Effector CD4-positive, alpha-beta T cell (primary cell): ENCODE data around the gene RBM28.

Experiments
- DNase-seq: peaks from one replicate; pipeline ENCODE4 v3.0.0-alpha.2; 2020

Gene RBM28

DNA sequence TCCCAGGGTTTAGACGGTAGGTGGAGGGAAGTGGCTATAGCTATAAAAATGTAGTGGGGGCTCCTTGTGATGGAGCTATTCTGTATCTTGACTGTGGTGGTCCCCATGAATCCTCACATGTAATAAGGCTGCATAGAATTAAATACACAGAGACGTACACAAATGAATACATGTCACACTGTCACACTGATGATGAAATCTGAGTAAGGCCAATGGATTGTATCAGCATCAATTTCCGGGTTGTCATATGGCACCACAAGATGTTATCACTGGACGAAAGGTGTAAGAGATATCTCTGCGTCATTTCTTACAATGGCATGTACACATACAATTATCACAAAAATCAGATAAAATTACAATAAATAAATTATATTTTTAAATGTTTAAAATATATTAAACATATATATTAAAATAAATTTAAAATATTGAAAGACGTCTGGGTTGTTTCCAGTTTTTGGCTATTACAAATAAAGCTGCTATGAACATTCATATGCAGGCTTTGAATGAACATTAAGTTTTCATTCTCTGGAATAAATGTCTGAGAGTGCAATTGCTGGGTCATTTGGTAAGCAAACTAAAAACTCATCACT, 64.5 kb downstream of the RBM28 start:
- DNase-seq, result no peak

DNA sequence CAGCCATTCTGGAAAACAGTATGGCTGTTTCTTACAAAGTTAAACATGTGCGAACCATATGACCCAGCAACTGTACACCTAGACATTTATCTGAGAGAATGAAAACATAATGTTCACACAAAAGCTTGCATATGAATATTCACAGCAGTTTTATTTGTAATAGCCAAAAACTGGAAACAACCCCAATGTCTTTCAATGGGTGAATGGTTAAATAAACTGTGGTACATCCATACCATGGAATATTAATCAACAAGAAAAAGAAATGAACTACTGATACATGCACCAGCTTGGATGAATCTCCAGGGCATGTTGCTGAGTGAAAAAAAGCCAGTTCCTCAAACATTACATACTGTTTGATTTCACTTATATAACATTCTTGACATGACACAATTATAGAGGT, 65.3 kb downstream of the RBM28 start:
- DNase-seq, result no peak

DNA sequence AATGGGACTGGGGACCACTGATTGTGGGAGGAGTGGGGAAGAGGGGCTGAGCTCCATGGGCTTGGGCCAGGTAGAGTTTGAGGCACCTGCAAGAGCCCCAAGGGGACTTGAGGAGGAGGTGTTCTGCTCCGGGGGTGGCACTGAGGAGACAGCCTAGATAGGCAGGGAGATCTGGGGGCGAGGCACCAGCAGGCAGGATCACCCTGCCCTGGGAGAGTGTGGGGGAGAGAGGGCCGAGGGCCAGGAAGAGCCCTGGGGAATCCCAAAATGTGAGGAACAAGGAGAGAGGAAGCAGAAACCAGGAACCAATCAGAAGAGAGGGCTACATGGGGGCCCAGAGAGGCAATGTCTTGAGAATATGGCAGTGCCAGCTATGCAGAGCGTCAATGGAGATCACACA, 68.0 kb downstream of the RBM28 start:
- DNase-seq, result no peak

DNA sequence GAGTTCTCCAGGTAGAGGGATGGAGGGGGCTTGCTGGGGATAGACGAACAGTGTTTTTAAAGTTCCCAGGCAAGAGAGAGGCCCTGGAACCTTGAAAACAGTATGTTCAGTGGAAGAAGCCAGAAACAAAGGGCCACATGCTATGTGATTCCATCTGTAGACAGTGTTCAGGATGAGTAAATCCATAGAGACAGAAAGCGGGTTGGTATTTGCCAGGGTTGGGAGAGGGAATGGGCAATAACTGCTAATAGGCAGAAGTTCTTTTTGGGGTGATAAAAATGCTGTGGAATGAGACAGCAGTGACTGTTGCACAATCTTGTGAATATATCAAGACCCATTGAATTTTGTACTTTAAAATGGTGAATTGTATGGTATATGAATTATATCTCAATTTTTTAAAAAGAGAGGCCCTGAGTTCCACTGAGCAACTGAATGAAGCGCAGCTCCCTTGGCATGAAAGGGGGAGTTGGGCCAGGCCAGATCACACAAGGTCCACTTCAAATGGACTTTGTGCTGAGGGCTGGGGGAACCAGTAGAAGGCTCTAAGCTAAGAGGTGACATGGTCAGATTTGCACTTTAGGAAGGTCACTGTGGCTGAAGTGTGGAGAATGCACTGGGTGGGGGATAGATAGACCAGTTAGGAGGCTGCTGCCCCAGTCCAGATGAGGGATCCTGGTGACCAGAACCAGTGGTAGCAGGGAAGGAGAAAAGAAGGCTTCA, 68.7 kb downstream of the RBM28 start:
- no peak for DNase-seq

DNA sequence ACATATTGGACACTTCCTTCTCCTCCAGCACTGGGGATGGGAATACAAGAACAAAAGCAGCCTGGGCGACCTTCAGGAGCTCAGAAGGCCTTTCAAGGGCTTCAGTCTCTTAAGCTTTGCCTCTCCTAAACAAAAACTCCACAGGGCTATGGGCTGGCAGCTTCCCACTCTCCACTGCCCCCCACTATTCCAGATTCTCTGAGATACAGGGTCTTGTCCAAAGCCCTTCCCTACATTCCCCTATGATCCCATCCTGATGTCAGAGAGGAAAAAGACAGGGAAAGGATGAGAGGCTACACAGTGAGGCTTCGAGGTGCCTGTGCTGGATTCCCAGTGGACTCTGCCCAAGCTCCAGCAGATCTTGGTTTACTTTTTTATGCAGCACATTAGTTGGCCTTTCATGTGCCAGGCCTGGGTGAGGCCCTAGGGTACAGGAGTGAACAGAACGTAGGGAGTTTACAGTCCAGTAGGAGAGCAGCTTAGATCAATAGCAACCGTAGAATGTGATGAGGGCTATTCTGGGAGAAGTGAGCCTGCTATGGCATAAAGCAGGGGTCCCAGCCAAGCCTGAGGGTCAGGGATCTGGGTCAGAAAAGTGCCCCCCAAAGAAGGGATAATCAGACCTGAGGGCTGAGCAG, 69.3 kb downstream of the RBM28 start:
- no peak for DNase-seq

DNA sequence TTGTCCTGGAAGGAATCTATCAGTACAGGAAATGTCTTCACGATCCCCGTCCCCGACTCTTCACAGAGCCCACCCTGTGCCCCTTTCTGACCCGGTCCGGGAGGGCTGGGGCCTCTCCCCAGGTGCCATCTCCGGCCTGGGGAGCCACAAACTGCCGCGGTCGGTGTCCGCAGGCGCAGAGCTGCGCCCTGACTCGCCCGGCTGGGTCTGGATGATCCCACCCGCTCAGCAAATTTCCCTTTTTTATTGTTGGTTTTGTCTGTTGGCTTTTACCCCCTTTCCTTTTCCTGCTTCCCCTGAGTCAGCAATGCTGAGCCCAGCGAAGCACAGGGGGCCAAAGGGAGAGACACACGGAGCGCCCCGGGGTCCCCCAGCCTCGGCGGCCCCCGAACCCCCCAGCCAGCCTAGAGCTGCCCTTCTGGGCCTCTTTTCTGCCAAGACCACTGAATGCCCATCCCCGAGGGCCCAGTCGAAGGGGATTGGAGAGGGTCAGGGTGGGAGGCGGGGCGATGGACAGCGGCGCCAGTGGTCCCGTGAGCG, 71.7 kb downstream of the RBM28 start:
- no peak for DNase-seq

DNA sequence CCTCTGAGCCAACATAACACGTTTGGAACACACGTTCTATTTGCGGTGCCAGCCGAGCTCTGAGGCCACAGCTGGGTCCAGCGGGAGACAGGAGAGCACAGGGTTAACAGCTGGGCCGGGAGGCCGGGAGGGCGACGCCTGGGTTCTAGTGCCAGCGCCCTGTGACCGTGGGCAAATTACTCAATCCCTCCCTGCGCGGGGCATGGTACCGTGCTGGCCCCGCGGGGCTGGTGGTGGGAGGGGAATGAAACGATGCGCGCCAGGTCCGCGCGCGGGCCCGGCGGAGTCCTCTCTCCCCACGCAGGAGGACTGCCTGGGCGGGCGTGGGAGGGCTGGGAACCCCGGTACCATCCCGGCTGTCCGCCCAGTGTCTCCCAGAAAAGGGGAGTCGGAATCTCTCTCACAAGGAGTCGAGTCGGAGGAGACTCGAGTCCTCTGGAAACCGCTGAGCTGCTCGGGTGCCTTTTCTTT, 72.2 kb downstream of the RBM28 start:
- DNase-seq, result no peak

DNA sequence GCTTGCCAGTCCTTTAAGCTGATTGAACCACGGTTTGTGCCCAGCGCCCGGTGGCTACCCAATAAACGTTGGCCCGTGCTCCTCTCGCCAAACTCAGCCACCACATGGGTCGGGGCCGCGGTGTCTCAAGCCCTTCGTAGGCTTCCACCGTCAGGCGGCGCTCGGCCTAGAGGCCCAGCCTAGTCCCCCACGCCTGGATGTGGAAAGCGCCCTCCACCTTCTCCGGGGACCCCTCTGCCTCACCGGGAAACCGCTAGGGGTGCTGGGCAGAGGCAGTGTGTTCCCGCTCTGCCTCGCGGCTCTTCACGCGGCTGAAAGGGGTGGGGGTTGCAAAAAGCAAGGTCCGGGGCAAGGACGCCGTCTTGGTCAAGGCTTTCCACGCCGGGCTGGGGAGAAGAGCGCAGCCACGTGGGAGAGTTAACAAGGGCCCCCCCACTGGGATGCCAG, 72.9 kb downstream of the RBM28 start:
- DNase-seq, result no peak

DNA sequence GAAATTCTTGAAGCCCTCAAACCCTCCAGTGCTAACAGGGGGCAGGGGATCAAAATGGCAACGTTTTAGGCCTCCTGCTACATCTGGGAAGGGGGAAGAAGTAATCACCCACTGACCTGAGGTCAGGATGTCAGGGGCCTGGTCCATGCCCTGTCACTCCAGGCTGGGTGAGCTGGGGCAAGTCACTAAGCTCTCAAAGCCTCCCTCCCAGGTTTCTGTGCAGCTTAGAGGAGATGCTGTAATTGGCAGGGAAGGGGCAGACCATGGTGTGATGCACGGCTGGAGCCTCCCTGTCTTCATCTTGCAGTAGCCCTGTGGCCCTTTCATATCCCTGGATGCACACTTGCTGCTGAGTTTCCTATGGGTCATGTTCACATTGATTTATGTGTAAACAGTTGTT, 75.5 kb downstream of the RBM28 start:
- no peak for DNase-seq

DNA sequence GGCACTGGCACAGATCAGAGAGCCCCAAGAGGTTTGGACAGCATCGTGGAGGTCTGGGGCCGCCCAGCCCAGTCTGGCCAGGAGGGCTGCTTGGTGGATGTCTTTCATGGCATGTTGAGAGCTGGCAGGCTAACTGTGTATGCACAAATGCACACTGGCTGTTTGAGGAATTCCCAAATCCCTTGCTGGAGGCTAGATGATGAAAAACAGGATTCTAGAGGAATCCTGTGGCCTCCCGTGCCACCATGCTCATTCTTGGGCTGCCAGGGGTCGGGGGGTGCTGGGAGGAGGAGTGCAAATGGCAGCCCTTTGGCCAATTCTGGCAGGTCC, 76.1 kb downstream of the RBM28 start:
- DNase-seq, result no peak

DNA sequence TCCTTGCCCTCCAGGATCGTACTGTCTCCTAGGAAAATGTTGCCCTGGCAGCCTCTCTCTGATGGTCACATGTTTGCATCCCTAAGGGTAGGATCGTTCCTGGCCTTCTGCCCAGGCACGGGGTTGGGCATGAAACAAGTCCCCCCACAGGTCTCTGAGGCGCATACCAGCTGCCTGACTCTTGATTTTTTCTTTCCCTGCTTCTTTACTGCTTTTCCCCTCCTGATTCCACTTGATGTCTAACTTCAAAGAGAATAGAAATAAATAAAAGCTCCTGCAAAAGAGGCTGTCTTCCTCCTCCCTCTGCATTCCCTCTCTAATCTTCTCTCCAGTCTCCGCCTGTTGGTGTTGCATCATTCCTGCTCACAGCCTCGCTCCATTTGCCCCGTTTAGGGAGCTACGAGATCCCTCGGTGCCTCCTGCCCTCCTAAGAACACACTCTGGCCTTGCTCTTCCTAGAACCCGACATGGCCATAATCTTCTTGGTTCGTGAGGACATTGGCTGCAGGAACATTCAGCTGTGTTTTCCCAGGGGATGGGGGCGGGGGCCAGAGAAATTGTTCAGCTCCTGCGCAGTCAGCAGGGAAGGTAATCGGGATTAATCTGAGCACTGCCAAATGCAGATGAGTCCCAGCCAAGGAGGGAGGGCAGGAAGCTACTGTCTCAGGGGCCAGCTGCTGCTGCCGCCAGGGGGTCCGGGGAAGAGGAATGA, 76.7 kb downstream of the RBM28 start:
- DNase-seq, result no peak

DNA sequence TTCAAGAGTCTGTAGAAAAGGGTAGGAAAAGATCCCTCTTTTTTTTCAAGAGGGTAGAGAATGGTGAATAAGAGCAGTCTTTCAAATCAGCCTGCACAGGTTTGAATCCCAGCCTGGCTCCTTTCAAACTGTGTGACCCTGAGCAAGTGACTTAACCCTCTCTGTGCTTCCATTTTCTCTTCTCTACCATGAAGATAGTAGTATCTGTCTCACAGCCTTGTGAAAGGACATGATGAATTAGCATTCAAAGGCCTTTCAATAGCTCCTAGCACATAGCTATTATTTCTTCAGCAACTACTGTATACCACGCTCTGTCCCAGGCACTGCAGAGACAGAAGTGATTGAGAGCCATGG, 77.2 kb downstream of the RBM28 start:
- no peak for DNase-seq

DNA sequence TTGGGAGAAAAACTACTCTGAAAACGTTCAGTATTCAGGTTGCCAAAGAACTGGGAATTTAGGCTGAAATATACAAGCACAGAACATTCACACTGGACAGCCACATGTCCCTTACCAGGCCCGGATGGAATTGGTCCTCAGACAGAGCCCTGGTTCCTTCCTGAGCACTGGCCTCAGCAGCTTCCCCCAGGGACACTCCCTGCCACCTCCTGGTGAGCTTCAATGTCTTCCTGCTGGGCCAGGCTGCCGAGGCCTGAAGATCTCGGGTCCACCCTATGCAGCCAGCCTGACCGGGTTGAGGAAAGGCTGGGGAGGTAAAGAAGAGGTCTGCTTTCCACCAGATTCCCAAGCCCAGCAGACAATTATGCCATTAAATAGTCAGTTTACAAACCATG, 77.8 kb downstream of the RBM28 start:
- DNase-seq, result no peak

DNA sequence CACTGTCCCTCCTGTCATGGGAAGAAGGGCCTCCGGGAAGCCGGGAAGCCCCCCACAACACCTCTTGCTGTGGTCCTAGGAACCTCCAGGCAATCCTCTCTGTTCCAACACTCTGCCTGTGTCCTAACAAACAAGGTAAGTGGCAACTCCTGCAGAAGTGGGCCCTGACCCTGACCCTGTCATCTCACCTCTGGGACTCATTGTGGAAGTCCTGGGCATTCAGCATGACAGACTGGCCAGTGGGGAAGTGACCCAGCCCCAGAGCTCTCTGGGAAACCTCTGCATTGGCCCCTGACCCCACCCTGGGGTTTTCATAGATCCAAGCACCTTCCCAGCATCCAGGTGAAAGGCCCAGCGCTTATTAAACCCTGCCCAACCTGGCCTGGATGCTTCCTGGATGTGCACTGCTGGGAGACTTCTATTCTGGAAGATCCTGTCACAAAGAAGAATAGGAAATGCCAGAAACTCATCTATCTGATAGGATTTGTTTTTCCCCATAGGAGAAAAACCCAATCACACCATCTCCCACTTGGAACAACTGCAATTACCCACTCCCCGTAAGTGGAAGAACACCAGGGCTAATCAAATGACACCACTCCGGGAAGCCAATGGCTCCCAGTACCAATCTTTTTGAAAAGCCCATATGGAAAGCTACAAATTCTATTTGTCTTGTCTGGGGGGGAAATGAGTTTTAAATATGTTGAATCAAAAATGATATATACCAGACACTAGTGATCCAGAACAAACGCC, 78.4 kb downstream of the RBM28 start:
- DNase-seq, result no peak

DNA sequence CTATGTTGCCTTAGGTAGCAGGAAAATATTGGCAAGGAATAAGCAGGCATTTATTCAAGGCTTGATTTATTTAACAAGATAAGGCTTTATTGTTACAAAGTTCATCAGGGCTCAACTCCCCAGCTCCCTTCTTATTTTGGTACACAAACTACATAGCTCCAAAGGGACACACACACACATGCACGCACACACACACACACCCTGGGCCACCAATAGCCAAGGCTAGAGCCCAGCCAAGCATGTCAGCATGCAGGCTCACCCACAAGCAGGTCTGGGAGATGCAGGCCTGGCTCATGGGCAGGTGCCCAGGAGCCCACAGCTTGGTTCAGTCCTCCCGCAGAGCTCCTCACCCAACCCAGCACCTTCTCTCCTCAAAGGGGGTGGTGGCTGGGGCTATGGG, 79.2 kb downstream of the RBM28 start:
- DNase-seq, result no peak

DNA sequence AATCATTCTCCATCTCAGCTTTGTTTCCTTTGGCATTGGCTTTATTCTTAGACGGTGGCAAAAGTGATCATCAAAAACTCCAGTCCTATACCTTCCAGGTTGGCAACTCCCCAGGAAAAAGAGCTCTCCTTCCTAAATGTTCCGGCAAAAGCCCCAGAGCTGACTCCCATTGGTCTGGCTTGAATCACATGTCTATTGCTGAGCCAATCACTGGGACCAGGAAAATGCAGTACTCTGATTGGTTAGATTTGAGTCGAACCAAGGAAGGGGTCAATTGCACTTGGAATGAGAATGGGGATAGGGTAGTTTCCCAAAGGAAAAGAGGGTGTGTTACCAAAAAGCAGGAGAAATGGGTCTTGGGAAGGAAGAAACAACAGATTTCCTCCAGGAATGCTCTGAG, 80.3 kb downstream of the RBM28 start:
- no peak for DNase-seq

DNA sequence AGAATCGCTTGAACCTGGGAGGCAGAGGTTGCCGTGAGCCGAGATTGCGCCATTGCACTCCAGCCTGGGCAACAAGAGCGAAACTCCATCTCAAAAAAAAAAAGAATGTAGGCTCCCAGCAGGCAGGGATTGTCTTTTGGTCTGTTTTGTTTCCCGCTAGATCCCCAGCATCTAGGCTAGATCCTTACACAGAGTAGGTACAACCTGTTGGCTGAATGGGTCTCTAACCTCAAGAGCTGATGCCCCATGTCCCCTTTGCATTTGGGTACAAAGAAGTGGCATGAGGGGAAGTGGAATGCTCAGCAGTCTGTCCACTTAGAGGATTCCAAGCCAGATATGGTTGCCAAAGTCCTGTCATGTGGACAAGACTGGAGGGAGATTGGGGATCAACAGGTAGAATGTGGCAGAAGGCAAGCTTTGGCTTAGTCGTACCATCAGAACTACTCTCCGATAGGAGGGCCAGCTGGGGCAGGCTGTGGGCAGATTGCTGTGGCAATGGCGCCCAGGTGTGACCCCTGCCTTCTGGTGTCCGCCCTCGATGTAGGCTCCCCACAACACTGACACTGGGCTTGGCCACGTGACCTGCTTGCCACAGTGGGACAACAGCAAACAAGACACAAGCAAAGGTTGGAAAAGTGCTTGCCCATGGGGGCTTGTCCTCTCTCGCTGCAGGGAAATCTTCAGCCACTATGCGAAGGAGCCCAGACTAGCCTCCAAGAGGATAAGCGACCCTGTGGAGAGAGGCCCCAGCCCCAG, 81.3 kb downstream of the RBM28 start:
- DNase-seq, result no peak

DNA sequence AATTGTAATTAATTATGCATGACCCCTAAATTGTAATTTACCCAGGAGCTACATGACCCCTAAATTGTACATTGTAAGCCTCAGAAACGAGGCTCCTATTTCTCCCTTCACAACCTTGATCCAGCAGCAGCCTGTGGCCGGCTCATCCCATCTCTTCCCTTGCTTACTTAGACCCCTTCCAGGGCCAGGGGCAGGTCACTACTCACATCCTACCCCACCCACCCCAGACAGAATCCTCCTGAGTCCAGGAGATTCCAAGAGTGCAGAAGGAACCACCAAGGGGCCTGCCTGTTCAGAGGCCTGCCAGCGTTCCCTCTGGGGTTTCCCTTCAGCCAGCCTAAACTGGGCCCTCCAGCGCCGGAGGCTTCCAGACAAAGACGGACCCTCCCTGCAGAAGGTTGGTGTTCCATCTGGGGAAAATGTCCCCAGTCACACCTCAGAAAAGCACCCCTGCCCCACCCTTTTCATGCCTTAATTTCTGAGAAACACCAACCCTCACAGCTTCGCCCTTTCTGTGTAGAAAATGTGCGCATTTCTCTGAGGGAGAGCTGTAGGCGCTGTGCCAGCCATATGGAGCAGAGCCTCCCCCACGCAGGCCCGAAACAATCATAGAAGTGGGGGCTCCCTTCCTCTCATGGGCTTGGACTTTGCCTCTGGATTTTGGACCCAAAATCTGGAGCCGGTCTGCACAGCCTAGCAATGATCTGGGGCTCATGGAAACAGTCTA, 83.5 kb downstream of the RBM28 start:
- DNase-seq, result no peak

DNA sequence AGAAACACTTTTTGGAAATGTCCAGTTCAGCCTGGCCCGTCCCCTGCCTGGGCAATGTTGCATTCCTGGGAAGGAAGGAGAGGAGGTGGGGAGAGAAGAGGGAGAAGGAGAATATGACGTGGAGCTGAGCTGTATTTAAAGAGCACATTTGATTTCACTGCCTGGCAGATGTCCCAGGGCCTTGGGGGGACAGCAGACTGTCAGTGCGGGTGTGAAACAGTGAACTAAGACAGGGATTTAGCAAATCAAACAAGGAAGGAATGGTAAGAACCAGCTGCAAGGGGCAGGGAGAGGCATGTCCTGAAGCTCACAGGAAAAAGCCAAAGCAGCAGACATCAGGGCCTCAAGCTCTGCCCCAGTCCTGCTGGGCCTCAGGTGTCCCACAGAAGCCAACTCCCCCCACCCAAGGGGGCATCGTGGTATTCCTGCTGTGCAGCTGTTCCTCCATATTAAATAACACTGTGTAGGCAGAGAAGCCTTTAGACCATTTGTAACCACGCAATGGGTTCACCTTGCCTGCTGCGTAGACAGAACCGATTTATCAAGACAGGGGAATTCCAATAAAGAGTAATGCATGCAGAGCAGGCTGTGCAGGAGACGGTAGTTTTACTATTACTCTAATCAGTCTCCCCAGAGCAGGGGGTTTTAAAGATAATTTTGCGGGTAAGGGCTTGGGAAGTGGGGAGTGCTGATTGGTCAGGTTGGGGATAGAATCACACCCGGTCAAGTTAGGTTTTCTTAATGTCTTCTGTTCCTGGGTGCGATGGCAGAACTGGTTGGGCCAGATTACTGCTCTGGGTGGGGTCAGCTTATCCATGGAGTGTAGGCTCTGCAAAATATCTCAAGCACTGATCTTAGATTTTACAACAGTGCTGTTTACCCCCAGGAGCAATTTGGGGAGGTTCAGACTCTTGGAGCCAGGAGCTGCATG, 84.3 kb downstream of the RBM28 start:
- no peak for DNase-seq

DNA sequence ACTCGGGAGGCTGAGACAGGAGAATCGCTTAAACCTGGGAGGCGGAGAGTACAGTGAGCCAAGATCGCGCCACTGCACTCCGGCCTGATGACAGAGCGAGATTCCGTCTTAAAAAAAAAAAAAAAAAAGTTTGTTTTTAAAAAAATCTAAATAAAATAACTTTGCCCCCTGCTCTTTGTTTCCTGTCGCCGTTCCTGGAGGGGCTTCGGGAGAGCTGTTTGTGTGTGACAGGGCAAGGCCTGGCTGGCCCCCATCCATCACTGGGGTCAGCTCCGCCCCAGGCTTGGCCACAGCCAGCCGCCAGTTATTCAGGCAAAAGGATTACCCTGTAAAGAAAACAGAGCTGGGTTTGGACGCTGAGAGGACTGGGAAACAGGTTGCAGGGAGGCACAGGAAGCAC, 86.2 kb downstream of the RBM28 start:
- no peak for DNase-seq
